SK-N-SH treated with all-trans-retinoic acid at 6 μM for 48 hours (cell line): ENCODE results near the gene MID1IP1.

Experiments
- ISL1 ChIP-seq: fragments of 250-450 bp; sonication (Bioruptor Pico); IDR thresholded peaks from 2 replicates; pipeline ENCODE4 v2.1.2; 2022; ENCODE audit warnings: mild to moderate bottlenecking, moderate library complexity
- TOX ChIP-seq: fragments of 250-450 bp; sonication (Bioruptor Pico); IDR thresholded peaks from 2 replicates; pipeline ENCODE4 v1.8.0; 2021; ENCODE audit warnings: mild to moderate bottlenecking, moderate library complexity, borderline replicate concordance
- ZC3H10 ChIP-seq: fragments of 250-450 bp; sonication (Bioruptor Pico); IDR thresholded peaks from 2 replicates; pipeline ENCODE4 v1.5.1; 2021; ENCODE audit warnings: mild to moderate bottlenecking, moderate library complexity
- ZFP3 ChIP-seq: fragments of 250-450 bp; sonication (Bioruptor Pico); IDR thresholded peaks from 2 replicates; pipeline ENCODE4 v1.5.0; 2020; ENCODE audit warnings: mild to moderate bottlenecking, moderate library complexity
- ZNF8 ChIP-seq: fragments of 450-650 bp; formaldehyde crosslinking; IDR thresholded peaks from 2 replicates; pipeline ENCODE4 v1.5.0; 2020; ENCODE audit warnings: mild to moderate bottlenecking, moderate library complexity
- TF ChIP-seq, protein P1 (sequence below): fragments of 250-450 bp; sonication (Bioruptor Pico); IDR thresholded peaks from 2 replicates; pipeline ENCODE4 v1.8.0; 2020; ENCODE audit warnings: mild to moderate bottlenecking, moderate library complexity, borderline replicate concordance

DNA sequence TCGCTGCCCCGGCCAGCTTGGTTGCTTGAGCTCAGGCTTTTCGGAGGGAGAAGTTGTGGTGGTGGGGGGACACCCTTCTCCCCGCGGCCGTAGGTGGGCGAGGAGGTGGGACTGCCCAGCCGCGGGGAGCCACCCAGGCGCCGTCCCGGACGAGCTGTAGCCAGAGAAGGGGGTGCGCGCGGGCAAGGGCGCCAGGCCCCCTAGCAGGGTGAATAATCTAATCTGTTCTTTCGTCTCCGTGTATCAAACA, 3.1 kb downstream of the MID1IP1 start:
- TF ChIP-seq ZFP3 (CRISPR knock-in tag), result no peak
- TF ChIP-seq TOX (CRISPR knock-in tag), result no peak
- TF ChIP-seq ZC3H10 (CRISPR knock-in tag), result no peak
- TF ChIP-seq, protein P1, sequence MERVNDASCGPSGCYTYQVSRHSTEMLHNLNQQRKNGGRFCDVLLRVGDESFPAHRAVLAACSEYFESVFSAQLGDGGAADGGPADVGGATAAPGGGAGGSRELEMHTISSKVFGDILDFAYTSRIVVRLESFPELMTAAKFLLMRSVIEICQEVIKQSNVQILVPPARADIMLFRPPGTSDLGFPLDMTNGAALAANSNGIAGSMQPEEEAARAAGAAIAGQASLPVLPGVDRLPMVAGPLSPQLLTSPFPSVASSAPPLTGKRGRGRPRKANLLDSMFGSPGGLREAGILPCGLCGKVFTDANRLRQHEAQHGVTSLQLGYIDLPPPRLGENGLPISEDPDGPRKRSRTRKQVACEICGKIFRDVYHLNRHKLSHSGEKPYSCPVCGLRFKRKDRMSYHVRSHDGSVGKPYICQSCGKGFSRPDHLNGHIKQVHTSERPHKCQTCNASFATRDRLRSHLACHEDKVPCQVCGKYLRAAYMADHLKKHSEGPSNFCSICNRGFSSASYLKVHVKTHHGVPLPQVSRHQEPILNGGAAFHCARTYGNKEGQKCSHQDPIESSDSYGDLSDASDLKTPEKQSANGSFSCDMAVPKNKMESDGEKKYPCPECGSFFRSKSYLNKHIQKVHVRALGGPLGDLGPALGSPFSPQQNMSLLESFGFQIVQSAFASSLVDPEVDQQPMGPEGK (CRISPR knock-in tag), result no peak
- TF ChIP-seq ISL1 (CRISPR knock-in tag), result no peak
- TF ChIP-seq ZNF8, result no peak
